CD4-positive, alpha-beta T cell treated with Interleukin-2 at 100 ng/mL for 4 hours (primary cell): ENCODE measurements around the gene MAPK8.
"Not testable (repeated sequence)": the region's sequence is repeated elsewhere in the genome, so short reads cannot be mapped to it uniquely, and the experiment has no call there.

Experiments used
- DNase-seq: peaks from one replicate; pipeline ENCODE4 v3.0.0-alpha.2; 2020; ENCODE audit warnings: low spot score

MAPK8 gene

DNA sequence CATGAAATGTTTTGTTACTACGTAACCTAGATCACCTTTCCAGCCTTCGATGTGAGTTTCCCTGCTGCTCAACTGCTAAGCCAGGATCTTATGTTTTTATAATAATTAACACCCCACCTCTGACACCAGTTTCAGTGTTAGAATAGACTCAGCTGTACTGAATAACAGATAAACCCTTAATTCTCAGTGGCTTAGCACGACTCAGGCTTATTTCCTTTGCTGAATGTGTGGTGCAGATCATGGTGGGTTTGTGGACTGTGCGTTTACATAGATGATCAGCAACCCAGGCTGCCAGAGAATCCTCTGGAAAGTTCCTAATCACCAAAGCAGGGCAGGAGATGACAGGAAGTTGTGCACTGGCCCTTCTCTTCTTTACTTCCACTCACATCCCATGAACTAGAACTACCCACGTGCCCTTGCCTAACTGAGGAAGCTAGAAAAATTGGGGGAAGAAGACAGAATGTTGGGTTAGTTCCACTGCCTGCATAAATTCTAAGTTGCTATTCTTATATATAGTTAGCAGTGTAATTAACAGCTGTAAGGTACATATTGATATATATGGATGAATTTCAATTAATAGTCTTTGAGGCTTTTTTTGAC is 111.8 kb downstream of the MAPK8 start:
- no peak for DNase-seq

DNA sequence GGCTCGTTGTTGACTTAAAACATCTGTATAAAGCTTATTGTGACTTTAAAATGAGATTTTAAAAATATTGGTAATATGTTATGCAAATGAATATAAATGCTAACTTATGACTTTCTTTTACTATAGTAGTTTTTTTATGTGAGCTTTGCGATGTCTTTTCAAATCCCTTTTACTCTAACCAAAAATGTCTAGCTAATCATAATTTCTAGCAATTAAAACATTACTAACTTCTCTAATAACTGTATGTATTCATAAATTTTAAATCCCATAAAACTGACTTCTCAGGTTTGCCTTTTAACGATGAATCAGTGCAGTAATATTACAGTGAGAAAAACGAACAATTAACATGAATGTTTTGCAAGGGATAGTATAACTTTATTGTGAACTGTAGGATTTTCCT is 113.2 kb downstream of the MAPK8 start:
- no peak for DNase-seq

DNA sequence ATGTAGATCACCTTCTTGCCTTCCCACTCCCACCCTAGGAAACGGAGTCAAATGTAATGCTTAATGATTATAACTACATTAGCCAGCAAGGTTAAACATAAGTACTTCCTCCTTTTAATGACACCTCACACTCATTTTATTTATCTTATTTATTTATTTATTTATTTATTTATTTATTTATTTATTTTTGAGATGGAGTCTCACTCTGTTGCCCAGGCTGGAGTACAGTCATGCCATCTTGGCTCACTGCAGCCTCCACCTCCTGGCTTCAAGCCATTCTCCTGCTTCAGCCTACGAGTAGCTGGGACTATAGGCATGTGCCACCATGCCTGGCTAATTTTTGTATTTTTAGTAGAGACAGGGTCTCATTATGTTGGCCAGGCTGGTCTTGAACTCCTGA is 115.4 kb downstream of the MAPK8 start:
- DNase-seq, result not testable (repeated sequence)

DNA sequence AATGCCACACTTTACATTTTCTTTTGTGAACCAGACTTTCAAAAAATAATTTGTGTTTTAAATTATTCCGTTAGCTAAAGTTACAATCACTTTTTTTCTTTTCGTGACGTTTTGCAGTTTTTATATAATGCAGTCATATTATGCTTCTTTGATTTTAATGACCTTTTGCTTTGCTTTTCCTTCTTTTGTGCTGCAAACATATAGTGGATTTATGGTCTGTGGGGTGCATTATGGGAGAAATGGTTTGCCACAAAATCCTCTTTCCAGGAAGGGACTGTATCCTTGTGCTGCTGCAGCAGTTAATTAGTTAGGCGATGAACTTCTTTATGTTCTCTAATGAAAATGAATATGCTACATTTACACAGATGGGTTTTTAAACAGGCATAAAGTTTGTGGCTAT is 117.4 kb downstream of the MAPK8 start:
- DNase-seq, result no peak

DNA sequence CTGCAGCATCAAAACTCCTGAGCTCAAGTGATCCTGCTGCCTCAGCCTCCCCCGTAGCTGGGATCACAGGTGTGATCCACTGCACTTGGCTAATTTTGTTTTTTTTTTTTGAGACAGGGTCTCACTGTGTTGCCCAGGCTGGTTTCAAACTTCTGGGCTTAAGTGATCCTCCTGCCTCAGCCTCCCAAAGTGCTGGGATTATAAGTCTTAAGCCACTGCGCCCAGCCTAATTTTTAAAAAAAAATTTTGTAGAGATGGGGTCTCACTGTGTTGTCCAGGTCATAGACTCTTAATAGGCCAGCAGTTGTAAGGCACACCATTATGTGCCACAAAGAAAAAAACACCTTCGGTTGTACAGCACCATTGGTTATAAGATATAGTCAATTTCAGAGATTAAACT is 122.4 kb downstream of the MAPK8 start:
- no peak for DNase-seq

DNA sequence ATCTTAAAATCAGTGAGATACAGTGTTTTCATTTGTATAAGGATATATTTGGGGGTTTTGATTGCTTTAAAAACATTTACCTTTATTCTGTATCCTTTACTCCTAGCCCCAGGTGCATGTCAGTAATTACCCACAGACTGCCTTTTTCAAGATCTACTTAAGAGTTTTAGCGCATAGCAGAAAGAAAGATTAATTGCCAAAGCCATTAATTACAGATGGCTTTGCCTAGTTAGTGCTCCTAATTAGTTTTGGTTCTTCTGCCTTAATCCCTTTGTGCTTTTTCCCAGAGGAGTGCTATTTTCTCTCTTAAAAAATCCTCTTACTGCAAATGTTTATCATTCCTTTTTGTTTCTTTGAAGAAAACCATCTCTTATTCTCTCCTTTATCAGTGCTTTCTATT is 122.8 kb downstream of the MAPK8 start:
- DNase-seq, result no peak

DNA sequence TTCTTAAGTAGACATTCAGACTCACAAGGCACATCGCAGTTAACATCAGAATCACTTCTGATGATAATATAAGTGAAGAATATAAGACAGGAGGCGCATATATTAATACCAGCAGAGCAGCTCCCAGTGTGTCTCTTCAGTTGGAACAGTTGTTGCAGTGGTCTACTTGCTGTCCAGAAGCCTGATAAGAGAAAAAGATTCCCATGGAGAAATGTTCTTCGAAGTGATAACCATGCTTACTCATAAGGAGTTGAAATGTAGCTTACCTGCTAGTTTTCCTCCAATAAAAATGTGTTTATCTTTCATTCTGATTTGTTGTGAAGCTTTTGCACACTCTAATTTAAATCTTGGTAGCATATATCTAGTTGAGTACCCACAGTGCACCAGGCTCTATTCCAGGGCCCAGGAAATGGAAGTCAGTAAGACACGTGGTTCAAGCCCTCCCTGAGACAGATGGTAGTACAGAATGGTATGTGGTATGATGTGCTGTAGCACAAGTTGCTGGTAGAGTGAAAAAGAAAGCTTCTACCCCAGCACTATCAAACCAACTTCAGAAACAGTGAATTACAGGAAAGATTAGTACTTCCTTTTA is 124.0 kb downstream of the MAPK8 start:
- no peak for DNase-seq

DNA sequence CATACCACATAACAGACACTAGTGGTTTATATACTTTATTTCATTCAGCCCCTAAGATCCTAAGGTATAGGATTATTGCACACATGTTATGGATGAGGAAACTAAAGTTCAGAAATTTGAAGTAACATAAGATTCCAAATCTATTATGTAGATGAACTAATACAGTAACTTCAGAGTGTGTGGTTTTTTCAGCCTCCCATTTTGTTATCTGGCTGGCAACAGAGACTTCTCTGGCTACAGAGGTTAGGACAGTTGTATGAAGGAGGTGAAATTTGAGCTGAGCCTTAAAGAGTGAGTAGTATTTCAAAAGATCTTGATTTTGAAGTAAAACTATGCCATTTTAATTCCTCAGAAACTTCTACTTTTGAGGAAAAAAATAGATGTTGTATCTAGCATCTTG is 125.4 kb downstream of the MAPK8 start:
- no peak for DNase-seq

DNA sequence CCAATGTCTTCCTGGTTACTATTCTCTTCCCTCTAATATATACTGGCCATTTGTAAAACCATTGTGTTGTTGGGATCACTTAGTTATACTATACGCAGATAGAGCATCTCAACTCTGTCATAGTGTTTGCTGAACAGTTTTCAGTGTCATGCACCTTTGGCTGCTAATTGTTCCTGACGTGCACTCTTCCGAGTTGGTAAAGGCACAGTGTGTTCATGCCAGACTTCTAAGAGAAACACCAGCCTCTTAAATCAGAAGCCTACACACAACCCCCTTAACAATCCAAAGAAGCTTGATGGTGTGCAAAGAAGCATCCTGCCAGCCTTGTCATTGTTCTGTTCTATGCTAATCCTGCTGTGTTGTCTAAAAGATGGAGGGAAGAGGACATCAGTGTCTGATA is 131.1 kb downstream of the MAPK8 start:
- no peak for DNase-seq

DNA sequence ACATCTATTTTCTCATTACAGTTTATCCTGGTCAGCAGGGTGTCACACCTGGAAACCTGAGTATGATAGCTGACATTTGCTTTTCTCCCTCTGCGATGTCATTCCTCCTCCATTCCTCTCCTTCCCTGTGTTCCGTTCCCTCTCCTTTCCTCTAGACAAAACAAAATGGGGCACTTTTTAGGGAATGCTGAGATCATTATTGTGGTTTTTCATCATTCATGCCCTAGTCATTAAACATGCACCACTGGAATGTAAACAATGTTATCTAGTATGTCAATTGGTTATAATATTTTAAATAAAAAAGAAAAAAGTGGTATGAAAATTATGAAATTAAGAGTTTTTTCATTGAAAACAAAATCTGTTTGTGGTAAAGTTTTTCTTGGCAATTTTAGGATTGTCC is 132.6 kb downstream of the MAPK8 start:
- DNase-seq, result no peak

DNA sequence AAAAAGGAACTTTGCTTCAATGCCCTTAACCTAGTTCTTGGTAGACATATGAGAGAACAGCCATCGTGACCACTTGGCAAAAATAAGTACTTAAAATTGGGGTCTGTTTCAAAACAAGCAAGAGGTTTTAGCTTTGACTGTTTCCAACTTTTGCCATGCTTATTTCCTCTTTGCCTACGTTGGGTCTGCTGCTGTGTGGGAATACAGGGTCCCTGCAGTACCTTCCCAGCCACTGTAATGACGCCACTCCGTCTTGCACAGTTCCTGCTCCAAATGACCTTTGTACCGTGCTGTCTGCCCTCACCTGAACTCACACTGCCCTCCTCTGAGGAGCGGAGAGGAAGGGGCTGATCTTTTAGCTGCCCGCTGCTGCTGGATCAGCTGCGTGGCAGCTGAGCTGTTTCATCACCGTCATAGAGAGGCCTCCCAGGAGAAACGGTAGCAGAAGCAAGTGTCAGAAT is 133.1 kb downstream of the MAPK8 start:
- no peak for DNase-seq

DNA sequence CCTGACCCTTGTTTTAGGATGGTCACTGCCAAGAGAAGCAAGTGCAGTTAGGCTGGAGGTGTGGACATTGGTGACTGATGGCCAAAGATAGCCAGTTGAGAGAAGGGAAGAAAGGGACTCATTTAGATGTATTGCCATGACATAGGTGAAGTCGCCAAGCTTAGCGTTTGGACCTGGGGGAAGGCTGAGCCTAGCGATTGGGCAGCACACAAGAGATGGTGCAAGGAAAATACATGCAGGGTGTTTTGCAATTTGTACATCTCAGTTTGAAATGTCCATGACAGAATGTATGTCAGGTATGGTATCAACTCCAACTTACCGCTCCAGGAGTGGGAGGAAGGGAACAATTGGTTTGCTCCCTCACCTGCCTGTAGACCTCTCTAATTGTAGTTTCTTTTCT is 134.3 kb downstream of the MAPK8 start:
- no peak for DNase-seq

DNA sequence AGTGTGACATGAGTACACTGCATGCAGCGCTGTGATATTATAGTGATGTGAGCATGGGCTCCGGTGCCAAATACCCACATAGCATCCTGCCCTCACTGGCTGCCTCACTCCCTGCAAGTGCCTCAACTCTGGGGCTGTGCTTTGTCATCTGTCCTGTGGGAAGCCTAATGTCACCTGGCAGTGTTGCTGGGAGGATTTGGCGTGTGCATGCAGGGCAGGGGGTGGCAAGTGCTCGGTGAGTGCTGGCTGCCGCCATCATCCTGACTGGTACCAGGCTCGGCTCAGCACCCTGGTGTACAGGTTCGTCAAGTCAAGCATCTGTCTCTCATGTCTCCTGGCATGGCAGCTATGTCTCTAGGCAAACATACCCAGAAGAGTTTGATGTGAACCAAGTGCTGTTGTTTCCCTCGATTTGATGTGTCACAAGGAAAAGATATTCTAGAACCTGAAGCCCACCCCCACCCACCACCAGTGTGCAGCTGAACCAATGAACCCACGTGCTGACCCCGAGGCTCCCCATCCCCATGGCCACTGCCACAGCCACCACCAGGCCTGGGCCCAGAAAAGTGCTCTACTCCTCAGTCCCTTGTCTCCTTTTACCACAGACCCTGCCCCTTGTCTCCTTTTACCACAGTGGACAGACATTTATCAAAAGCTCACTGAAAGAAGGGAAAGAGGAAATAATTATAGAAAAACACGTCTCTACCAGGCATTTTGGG is 135.8 kb downstream of the MAPK8 start:
- no peak for DNase-seq

DNA sequence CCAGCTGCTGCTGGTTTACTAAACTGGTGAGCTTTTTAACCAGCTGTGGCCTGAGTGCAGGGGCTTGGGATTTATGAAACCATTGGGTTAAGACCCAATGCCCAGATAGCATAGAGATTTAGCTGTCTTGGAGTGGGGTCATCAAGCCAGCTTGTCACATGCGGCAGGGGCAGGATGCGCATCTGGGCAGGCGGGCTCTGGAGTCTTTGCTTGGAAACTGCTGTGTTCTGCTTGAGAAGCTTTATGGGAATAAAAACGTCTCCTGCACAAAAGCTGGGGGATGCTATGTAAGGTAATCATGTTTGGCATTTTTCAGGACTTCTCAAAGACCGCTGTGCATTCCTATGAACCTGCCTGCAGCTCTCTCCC is 136.3 kb downstream of the MAPK8 start:
- DNase-seq, result no peak

DNA sequence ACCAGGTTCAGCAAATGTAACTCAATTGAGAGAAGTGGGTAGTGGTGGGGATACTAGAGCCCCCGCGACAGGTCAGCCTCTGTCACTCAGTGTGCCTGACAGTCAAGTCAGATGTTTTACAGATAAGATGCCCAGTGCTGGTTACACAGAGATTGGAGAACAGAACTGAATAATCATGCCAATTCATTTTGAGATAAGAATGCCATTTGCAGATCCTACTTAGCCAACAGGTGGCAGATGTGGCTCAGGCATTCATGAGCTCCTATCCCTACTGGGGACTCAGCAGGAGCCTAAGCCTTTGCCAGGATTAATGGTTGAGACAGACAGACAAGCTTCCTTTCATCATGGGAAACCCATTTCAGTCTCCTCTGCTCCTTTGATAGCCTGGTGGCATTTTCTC is 137.8 kb downstream of the MAPK8 start:
- no peak for DNase-seq

DNA sequence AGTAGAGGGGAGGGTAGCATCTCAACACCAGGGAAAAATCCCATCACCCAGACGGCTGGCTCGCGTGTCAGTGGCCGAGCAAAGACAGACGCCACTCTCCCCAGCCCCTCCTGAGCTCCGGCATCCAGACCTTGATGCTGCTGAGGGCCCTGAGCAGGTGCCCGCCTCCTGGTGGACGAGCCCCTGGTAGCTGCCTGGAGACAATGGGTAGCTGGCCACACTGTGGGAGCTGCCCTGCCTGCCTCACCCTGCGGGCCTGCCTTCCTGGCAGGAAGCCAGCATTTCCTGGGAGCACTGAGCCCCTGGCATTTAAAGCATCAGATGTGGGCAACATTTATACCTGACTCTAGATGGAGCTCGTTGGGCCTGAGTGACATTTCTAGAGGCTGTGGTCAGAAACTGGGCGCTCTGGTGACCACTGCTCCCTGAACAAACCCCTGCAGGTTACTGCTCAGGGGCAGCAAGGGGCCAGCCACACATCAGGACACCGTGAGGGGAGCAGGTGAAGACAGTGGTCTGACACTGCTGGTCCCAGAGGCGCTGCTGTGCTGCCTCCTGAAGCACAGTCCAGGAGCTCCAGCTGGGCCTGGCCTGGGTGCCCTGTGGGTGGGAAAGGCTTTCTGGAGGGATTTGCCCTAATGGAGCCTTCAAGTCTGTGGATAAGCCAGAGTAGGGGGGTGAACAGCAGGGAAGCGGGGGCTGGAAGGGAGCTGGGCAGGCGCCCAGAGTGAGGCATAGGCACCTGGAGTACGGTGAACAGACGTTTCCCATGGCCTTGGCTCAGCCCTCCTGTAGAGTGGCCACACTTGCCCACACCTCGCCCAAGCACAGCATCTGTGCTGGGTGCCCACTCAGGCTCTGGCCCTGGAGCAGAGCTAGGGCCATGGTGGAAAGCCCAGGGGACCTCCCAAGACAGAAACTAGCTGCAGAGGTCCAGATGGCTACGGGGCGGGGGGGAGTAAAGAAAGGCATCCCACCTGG is 138.7 kb downstream of the MAPK8 start:
- no peak for DNase-seq

DNA sequence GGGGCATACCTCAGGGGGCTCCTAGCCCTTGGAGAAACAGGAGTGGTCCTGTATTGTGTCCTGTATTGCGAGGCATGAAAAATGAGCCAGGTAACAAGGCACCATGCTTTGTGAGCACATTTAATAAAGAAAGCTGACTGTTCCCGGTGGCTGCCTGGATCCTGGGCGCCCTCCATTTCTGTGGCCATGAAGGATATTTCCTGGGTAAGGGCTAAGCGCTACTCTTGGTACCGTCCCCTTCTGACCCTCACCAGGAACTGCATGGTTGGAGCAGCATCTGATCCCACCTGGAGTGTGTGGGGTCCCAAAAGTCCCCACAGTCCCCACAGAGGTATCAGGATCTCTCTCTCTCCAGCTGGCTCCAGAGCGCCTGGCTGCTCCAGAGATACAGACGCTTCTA is 139.5 kb downstream of the MAPK8 start:
- no peak for DNase-seq

DNA sequence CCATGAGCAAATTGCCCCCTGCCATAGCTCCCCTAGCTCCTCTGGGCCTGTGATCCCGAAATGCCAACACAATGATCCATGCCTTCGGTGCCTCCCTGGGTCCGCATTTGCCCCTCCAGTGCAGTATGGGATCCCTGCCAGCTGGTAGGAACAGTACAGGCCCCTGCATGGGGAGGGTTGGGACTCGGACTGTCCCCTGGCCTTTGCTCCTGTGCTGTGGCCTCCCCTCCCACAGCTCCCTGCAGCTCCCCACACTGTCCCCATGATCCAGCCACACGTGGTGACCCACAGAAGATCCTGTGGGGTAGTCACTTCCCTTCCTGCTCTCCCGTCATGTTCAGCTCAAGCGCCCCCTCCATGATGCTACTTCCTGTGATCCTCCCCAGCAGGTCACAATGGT is 140.3 kb downstream of the MAPK8 start:
- no peak for DNase-seq

DNA sequence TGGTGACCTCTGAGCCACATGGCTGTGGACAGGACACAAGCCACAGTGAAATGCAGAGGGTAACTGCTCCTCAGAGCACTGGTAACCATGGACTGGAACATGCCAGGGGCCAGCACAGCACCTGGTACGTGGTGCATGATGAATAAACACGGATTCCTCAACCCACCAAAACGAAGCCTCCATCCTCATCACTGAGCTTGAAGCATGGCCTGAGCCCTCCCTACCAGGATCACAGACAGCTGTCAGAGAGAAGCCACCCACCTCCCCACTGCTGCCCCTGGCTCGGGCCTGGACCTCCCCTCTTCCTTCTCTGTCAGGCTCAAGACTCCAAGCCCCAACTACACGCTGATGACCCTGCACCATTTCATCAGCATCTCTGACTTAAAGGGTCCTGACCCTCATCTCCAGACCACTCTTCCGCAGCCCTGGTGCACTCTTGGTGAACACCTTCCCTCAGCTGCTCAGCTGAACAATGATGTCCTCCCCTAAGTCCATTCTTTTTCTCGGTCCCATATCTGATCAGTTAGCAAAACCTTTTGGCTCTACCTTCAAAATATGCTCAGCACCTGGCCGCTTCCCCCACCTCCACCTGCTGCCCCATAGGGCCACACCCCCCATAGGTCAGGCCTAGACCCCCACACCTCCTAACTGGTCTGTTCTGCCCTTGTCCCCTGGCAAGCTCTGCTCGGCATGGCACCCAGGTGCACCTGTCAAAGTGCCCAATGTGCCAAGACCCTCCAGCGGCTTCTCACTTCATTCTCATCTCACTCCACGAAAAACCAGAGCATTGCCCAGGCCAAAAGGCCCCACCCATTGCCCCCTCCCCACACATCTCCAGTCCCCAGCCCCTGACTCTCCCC is 141.1 kb downstream of the MAPK8 start:
- no peak for DNase-seq

DNA sequence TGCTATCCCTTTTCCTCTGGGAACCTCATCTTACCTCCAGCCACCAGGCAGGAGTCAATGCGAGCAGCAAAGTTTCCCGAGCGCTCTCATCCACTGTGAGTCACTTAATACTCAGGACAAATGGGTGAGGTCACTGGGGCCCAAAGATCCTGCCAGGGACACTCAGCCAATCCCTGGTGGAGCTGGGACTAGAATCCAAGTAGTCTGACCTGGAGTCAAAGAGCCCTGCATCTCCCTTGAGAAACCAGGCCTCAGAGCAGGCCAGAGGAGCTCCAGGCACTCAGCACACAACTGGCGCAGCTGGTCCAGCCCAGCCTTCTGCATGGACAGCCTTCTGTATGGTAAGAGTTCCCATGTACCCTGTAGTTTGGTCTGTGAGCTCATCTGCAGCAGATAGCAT is 142.3 kb downstream of the MAPK8 start:
- DNase-seq, result no peak

DNA sequence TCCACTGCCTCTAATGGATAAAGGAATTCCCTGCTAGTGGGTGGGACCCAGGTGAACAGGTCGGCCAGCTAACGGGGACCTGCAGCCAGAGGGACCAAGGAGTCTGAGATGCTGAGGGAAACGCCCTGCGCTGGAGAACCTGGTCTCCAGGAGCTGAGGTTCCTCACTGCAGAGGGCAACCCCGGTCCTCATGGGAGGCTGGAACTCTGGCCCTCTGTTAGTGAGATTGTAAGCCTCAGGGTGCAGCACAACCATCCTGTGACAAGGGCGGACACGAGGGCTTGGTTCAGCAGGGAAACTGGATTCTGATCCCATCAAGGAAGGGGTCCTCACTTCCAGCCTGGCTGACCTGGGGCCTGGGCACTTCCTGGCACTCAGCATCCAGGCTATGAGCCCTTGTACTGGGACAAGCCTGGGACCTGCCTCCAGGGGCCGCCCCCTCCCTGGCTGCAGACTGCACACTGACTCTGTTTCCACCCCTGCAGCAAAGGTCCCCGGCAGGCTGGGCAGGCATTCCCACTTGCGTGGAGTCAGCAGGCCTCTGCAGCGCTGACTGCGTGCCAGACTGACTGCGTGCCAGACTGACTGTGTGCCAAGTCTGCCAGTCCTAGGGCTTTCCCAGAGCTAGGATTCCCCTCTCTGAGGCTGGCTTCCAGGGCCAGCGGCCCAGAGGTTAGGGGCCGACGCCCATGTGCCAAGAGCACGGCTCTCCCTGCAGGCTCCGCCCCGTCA is 143.2 kb downstream of the MAPK8 start:
- no peak for DNase-seq
